B cell (primary cell): ENCODE data around the gene RNF103.

ENCODE experiments used
- EZH2 ChIP-seq: IDR thresholded peaks from 2 replicates; pipeline ENCODE4 v1.6.1; 2012; ENCODE audit warnings: borderline replicate concordance, low read depth, mild to moderate bottlenecking, moderate library complexity, low read length; ENCODE audit not compliant: insufficient read depth, poor library complexity, severe bottlenecking
- TF ChIP-seq, protein P1 (sequence below): fragments of 200-600 bp; IDR thresholded peaks from one replicate; pipeline ENCODE4 v1.8.0; 2022; ENCODE audit warnings: antibody characterized with exemption, mild to moderate bottlenecking

GRCh38 chr2:86627550-86627949, 3.9 kb upstream of the RNF103 start:
- TF ChIP-seq, protein P1, sequence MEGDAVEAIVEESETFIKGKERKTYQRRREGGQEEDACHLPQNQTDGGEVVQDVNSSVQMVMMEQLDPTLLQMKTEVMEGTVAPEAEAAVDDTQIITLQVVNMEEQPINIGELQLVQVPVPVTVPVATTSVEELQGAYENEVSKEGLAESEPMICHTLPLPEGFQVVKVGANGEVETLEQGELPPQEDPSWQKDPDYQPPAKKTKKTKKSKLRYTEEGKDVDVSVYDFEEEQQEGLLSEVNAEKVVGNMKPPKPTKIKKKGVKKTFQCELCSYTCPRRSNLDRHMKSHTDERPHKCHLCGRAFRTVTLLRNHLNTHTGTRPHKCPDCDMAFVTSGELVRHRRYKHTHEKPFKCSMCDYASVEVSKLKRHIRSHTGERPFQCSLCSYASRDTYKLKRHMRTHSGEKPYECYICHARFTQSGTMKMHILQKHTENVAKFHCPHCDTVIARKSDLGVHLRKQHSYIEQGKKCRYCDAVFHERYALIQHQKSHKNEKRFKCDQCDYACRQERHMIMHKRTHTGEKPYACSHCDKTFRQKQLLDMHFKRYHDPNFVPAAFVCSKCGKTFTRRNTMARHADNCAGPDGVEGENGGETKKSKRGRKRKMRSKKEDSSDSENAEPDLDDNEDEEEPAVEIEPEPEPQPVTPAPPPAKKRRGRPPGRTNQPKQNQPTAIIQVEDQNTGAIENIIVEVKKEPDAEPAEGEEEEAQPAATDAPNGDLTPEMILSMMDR, result no peak
- no peak for TF ChIP-seq EZH2
